NCI-H82 treated with DMSO at 0.1 percent for 48 hours (cell line): ENCODE data around the gene RAI14.
"Not testable (repeated sequence)": the region's sequence is repeated elsewhere in the genome, so short reads cannot be mapped to it uniquely, and the experiment has no call there.

ENCODE experiments used
- DNase-seq: peaks from one replicate; lab custom pipeline; 2025; ENCODE audit not compliant: unreplicated experiment; lab: John Stamatoyannopoulos, UW

Gene RAI14

DNA sequence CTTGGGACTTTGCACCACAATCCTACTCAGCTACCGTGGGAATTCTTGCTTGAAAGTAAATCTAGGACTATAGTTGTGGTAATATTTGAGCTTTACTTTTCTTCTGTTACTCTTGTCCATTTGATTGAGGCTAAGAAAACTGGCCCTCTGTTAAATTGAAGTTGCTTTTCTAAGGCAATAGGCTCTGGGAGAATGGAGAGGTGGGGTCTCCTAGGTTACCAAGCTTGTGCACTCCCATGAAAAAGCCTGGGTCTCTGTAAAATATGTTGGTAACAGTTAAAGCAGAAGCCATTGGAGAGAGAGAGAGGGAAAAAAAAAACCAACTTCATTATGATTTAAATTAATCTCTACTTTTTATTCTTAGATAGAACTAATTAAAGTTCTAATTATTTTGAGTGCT is 68.6 kb downstream of the RAI14 start:
- DNase-seq: no peak

DNA sequence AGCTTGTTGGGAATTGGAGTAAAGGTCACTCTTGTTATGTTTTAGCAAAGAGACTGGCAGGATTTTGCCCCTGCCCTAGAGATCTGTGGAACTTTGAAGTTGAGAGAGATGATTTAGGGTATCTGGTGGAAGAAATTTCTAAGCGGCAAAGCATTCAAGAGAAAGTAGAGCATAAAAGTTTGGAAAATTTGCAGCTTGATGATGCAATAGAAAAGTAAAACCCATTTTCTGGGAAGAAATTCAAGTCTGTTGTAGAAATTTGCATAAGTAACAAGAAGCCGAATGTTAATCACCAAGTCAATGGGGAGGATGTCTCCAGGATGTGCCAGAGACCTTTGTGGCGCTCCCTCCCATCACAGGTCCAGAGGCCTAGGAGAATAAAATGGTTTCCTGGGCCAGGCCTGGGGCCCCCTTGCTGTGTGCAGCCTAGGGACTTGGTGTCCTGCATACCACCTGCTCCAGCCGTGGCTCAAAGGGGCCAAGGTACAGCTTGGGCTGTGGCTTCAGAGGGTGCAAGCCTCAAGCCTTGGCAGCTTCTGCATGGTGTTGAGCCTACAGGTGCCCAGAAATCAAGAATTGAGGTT is 71.1 kb downstream of the RAI14 start:
- not testable (repeated sequence) for DNase-seq

DNA sequence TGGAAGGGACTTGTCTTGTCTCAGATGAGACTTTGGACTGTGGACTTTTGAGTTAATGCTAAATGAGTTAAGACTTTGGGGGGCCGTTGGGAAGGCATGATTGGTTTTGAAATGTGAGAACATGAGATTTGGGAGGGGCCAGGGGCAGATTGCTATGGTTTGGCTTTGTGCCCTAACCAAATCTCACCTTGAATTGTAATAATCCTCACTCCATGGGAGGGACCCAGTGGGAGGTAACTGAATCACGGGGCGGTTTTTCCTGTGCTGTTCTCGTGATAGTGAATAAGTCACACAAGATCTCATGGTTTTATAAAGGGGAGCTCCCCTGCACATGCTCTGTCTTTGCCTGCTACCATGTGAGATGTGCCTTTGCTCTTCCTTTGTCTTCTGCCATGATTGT is 72.1 kb downstream of the RAI14 start:
- no peak for DNase-seq

DNA sequence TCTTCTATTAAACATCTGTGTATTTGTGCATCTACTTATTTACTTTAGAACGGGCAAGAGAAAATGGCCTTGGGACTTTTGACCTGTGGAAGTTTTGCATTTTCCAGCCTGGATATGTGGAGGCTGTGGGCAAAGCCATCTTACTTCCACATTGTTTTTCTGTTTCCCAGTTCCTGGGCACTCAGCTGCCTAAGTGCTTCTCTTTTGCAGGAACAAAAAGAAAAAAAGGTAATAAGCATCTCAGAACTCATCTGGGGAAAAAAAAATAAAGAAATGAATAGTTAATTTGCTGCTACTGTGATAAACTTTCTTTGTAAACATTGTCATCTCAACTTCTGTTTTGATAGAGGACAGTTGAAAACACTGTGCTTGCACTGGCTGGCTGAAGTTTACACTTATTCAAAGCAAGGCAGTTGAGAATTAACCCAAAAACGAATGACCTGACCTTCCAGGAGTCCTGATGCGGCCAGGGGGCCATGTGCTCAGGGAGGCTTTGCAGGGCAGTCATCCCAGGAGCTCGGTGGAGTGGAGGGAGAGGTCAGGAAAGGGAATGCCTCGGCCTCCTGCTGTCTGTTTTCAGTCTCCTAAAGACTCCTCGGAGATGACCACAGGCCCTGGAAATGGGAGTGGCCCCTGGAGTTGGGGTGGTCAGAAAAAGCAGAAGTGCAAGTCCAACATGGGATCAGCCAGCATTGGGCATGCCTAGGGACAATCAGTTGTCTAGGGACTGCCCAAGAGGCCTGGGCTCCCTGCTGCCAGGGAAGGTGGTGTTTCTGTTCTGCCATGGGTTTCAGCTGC is 75.5 kb downstream of the RAI14 start:
- no peak for DNase-seq

DNA sequence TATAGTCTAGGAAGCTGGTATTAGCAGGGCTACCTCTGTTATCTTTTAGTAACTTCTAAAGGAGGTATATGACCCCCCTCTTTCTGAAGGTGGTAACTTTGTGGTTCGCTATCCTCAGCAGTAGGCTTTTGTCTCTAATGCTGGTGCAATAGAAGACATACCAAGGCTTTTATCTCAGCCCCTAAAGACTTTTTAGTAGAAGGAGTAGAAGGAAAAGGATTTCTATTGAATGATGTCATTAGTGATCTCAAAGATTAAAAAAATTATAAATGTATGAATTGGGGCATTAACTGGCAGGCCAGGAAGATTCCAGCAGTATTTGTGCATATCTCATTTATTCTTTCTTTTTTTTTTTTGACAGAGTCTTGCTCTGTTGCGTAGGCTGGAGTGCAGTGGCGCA is 78.2 kb downstream of the RAI14 start:
- DNase-seq: no peak

DNA sequence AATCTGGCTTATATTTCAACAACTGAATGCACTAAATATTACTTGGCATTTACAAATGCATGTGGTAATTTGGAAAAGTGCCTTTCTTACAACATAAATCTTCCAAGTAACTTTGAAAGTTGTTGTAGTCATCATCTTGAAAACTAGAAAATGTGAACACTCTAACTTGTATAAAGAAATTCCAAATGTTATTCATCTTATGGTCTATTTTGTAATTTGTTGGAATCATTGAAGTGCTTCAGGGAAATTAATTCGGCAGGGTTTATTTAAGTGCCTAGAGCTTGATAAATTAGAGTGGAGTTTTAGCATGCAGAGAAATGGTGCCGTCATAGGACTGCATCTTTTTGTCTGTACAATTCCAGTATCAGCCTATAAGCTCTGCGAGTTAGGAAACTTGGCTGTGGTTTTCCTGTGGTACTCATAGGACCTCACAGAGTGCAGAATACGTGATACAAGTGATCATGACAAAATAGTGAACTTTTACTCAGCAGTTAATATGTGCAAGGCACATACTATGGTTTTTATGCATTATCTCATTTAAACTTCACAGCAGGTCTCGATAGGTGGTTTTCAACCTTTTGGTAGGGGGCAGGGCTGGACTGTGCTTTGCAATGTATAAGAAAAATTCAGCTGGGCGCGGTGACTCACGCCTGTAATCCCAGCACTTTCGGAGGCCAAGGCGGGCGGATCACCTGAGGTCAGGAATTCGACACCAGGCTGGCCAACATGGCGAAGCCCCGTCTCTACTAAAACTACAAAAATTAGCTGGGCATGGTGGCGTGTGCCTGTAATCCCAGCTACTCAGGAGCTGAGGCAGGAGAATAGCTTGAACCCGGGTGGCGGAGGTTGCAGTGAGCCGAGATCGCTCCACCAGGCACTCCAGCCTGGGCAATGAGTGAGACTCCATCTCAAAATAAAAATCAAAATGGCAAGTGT is 79.6 kb downstream of the RAI14 start:
- no peak for DNase-seq

DNA sequence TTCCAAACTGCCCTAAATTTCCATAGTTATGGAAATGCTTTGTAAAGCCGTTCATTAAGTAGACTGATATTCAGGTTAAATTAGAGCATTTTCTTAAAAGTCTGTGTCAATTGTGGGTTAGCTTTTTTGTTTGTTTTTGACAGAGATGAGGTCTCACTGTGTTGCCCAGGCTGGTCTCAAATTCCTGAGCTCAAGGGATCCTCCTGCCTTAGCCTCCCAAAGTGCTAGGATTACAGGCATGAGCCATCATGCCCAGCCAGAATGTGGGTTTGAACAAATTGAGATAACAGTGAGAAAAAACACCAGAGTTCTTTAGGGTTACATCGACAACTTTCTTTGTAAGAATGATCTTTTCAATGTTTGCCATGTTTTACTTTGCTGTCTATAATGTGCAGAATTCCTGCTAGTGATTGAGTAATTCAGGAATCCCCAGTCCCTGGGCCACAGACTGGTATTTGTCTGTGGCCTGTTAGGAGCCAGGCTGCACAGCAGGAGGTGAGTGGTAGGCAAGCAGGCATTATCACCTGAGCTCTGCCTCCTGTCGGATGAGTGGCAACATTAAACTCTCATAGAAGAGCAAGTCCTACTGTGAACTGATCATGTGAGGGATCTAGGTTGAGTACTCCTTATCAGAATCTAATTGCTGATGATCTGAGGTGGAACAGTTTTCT is 80.5 kb downstream of the RAI14 start:
- no peak for DNase-seq

DNA sequence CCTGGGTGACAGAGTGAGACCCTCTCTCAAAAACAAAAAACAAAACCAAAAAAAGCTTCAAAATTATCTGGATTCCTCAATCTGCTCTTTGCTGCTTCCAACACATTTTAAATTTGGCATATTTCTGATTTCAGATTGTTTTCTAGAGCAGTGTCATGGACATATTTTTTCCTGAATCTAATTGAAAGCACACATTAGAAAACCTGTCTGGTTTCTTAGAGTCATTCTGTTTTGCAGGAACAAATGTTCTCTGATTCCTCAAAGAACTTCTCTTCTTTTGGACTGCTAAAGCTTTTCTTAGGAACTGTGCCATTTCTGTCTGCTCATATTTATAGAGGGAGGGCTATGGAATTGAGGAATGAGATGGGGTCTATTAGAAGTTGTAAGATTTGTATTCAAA is 81.6 kb downstream of the RAI14 start:
- no peak for DNase-seq

DNA sequence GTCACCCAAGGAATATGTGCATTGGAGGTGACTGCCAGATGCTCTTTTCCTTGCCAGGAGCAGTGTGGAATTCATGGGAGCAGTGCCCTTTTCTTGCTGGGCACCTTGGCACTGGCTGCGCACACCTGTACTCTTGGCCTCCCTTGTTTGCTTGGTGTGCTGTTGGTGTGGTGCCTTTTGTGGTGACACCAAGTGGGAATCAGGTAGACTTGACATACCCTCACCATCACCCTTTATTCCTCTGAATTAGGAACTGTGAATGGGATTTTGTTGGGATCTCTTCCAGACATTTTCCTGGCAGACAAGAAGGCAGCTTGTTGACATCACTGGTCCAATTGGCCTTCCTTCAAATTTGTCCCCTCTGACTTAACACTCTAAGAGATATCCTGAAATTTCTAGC is 82.3 kb downstream of the RAI14 start:
- no peak for DNase-seq

DNA sequence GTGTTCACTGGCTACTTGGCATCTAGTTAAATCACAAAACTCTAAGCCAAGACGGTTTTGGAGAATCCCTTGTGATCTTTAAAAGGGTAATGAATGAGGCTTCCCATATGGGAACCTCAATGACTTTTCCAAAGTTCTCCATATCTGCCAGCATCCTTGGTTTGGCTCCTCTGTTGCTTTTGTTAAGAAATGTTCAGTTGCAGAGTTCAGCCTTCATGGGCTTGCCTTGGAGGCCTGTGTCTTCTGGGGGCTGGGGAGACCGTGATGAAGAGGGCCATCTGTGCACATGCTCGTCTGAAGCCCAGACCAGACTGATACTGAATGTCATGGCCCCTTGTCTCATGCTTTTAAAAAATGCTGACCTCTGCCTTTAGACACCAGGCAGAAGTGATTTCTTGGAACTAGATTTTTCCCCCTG is 84.3 kb downstream of the RAI14 start:
- DNase-seq: no peak

DNA sequence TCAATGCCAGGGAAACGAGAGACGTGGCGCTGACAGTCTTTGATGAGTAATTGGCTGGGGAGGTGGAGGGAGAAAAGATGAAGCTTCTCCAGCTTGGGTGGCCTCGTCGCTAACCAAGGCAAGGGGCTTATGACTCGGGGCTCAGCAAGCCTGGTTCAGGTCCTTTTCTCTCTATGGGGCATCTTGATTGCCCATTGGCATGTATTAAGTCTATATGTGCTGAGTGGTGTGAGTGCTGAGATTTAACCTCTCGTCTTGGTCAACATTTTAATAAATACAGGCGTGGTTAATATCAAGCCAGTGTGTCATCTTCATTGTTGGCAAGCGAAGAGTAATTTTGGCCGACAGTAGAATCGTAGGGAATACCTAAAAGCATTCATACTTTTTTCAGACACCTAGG is 85.9 kb downstream of the RAI14 start:
- no peak for DNase-seq

DNA sequence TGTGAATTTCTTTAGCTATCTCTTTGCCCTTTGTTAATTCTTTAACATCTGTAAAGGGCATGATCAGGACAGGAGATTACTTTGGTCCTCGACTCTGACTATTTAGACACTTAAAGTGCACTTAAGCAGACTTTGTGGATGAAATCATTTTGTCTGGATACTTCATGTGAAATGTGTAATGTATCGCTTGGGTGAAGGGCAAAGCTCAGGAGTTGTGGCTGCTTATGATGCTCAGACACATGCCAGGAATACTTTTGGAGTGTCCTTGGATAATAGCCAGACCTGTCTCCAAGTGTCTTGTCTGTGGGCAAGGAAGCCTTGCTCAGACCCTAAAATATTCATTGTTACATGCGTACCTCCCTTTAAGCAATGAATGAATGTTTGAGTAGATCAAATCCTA is 87.8 kb downstream of the RAI14 start:
- no peak for DNase-seq

DNA sequence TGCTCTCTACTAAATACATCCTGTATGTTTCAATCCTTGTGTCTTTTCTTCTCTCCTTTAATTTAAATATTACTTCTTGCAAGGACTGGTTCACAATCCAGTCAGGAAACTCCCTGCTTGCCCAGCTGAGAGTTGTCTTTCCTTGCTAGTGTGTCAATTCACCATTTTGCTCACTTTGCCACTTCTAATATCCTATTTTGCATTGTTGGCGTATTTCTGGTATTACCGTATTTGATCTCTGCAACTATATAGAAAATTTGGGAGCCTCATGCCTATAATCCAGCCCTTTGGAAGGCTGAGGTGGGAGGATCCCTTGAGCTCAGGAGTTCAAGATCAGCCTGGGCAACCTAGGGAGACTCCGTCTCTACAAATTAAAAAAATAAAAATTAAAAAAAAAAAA is 92.3 kb downstream of the RAI14 start:
- no peak for DNase-seq

DNA sequence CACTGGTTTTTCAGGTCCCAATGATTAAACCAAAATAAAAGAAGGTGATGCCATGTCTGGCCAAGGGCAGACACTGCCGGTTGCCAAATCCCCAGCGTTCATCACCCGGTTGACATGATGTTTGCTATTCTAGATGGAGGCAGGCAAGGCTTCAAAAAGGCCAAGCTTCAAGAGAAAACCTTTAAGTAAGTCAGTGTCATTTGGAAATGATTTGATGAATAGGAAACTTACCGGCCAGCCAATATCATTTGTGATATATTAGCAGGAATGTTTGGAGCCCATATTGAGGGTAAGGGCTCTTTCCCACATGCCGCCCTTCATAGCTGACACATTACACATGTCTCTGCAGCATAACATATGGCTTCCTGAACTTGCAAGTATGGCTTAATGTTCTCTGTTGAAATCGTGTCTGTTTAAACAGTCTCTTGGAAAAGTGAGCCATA is 93.3 kb downstream of the RAI14 start:
- no peak for DNase-seq

DNA sequence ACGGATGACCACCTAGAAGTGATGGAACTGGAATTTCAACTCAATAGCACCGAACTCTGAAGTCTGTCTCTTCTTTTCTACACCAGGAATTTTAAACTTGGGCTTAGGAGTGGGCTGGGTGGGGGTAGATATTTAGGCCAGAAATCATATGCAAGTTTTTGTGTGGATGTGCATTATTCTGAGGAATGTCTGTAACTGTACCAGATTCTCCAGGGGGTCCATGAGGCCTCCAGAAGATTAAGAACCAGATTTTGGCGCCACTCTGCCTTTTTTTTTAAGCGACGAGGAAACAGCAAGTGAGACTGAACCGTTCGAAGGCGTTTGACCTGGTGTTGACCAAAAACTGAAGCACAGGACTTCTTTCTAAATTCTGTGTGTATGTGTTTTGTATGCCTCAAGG is 94.1 kb downstream of the RAI14 start:
- no peak for DNase-seq

DNA sequence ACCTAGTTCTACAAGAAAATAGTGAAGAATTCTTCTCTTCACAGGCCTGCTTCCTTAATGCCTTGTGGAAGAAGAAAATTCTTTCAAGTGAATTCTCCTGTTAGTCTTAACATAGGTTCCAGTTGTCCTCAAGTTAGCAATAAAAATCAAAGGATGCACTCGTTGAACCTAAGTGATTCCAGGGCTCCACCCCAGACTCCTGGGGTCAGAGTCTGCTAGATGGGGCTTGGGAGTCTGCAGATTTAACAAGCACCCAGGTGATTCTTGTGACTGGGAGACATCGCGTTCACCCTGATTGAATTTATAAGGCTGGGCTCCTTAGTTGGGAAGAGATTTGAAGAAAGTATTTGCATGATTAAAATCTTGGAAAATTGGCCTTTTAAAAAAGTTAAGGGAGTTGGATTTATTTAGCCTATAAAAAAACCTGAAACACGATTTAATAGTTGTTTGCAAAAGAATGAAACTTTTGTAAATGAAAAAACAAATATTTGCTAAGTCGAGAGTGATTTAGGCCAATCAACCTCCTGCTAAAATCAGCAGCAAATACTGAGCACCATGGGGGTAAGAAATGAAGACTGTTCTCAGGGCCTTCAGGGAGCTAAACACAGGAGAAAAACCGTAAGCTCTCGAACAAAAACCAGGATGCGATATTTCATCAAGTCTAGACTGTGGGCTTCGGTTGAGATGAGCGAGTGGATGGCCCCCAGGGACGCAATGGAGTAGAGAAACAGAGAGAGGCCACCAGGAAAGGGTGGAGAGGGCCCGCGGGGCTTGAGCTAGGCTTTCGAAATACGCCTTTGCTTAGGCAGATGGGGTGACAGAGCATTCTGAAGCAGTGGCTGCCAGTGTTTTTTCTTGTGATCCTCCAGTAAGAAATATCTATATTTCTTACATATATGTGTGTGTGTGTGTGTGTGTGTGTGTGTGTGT is 95.9 kb downstream of the RAI14 start:
- DNase-seq: no peak

DNA sequence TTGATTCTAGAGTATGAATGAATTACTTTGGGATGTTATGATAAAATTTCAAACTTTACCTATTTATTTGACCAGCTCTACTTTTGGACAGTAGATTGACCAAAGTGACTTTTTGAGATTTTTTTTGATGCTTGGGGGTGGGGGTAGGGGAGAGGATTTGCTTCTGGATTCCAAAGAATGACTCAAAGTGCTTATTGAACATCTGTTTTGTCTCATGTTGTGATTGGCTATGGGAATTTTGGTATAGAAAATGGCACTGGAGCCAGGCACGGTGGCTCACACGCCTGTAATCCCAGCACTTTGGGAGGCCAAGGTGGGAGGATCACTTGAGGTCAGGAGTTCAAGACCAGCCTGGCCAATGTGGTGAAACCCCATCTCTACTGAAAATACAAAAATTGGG is 97.1 kb downstream of the RAI14 start:
- not testable (repeated sequence) for DNase-seq

DNA sequence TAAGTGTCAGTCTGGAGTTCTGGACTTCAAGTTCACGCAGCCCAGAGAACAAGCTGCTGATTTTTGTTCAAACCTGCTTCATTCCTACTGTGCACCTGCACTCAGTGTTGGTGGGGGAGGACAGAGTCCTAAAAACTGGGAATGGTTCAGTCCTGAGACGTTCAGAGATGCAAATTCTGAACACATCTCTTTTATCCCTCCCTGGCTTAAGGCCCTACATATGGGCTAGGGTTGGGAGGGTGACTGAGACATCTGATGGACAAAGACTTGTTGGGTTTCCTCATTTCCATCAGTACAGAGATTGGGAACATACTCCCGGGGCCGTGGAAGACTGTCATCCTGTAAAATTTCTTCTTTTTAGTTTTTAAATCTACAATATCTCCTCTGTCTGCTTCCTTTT is 99.8 kb downstream of the RAI14 start:
- DNase-seq: no peak

DNA sequence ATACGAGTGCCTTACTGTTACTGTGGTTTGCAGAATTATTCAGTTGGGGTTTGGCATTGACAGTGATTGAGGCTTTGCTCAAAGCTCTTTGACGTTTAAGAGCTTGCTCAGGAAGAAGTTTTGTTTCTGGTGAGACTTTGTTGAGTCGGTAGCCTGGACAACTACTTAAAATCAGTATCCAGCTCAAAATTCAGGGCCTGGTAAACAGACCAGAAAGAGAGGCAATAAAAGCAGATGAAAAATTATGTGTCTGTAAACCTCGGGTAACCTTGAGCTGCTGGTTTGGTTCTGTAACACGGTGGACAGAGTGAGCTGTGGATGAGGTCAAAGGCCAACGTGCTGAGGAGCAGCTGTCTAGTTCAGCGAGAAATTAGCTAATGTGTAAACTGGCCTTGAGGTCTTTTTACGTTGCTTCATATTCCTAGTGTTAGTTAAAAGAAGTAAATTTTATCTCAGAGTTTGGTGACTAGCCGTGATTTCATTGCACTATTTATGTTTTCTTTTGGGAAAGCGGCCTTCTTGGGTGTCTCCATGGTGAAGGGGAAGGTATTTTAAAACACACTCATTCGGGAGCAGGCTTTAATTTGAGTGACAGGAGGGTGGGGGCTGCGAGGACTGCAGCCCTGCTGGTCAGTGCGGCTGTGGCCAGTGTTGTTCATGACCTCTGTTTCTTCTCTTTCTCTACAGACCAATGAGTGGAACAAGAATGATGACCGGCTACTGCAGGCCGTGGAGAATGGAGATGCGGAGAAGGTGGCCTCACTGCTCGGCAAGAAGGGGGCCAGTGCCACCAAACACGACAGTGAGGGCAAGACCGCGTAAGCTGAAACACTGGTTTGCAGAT is 100.9 kb downstream of the RAI14 start:
- DNase-seq: no peak
